HFF-Myc (cell line): Measurements from ENCODE around the gene PDE4D.

Experiments
- DNase-seq: peaks from one replicate; pipeline ENCODE4 v3.0.0-alpha.2; 2011; ENCODE audit warnings: low read depth; ENCODE audit errors: extremely low read depth
- H3K4me3 ChIP-seq: replicated peaks from 2 replicates; pipeline ENCODE4 v1.5.1; 2011; ENCODE audit warnings: low read depth, mild to moderate bottlenecking, control low read depth, low read length
- TF ChIP-seq, protein P1 (sequence below): IDR thresholded peaks from 2 replicates; pipeline ENCODE4 v1.5.1; 2012; ENCODE audit warnings: mild to moderate bottlenecking, low read depth, low read length, control low read depth; ENCODE audit errors: missing control alignments

Gene PDE4D

DNA sequence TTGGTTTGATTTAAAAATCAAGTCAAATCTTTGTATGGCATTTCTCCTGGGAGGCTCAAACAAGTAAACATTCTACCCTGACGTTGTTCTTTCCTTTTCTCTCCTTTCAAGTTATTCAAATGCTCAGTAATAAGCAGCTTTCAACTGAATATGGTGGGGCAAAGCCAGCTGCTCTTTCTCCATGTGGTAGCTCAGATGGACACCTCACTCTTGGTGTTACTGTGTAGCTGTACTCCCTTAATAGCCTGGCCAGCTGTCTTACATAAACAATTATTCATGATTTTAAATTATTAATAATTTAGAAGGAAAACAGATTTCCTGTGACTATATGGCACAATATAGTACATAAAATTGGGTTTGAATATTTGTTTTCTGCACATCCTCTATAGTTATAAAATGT lies 165.2 kb downstream of the PDE4D start:
- no peak for DNase-seq
- H3K4me3 ChIP-seq: no peak overlapping the region
- TF ChIP-seq, protein P1, sequence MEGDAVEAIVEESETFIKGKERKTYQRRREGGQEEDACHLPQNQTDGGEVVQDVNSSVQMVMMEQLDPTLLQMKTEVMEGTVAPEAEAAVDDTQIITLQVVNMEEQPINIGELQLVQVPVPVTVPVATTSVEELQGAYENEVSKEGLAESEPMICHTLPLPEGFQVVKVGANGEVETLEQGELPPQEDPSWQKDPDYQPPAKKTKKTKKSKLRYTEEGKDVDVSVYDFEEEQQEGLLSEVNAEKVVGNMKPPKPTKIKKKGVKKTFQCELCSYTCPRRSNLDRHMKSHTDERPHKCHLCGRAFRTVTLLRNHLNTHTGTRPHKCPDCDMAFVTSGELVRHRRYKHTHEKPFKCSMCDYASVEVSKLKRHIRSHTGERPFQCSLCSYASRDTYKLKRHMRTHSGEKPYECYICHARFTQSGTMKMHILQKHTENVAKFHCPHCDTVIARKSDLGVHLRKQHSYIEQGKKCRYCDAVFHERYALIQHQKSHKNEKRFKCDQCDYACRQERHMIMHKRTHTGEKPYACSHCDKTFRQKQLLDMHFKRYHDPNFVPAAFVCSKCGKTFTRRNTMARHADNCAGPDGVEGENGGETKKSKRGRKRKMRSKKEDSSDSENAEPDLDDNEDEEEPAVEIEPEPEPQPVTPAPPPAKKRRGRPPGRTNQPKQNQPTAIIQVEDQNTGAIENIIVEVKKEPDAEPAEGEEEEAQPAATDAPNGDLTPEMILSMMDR: no peak

DNA sequence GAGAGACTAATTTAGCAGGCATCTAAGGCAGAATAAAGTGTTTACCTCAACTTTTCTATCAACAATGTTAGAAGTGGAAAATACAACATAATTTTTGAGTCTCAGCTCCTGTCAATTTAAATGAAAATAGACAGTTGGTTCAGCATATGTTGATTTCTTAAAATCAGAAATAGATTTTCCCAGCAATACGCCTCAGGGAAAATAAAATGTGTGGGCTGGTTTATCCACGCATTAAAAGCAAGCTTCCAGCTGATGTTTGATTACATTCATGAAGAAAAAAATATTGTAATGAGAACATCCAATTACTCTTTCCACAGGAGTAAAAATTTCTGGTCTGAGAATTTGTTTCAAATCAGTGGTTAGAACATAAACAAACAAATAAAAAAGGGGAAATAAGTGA lies 166.3 kb downstream of the PDE4D start:
- no peak for DNase-seq
- TF ChIP-seq, protein P1: no peak
- H3K4me3 ChIP-seq: no peak overlapping the region

DNA sequence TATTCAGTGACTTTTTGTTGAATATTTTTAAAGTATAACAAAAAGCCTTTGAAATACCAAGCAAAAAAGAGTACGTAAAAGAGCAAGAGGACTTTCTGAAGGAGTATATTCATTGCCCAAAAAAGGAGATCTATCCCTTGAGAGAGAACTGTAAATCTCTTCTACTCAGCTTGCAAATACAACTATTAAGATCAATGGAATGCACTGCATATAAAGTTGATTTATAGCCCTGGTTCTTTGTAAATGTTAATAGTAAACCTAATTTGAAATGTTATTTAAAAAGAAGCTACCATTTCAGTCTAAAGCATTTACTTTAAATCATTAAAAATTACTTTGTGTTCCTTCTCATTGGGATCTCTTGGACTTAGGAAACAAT lies 168.1 kb downstream of the PDE4D start:
- H3K4me3 ChIP-seq: no peak overlapping the region
- no peak for DNase-seq
- TF ChIP-seq, protein P1: no peak

DNA sequence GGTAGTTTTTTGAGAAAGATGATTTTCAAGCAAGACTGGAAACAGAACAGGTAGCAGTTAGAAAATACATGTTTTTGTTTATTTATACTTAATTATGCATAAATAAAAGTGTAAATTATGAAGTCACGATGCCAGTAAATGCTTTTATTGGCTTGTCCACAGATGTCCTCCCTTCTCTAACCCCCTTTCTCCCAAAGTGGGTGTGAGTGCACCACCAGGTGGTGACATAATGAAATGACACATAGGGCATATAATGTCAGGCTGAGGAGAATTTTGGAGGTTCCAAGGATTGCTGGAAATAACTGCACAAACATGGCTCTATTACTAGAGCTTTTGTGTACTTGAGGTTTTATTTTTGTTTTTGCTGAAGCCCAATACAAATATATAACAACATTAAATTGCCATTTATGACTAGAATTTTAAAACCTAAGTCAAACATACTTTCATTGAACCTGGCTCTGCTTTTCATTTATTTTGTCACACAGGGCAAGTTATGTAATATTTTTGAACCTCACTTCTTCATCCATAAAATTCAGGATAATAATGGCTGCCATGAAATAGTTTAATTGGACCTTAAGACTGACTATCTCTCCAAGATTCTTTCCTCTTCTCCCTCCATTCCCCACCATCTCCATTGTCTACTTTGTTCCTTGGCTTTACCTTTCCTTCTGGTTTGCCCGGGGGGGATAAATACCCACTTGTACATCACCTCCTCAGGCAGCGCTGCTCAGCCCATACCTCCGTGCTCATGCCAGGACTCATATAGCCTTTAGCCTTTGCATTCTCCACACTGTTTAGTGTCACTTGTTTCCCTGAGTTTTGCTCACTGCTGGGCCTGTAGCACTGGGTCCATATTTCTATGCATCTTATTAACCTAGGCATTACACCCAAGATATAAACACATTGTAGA lies 168.8 kb downstream of the PDE4D start:
- no peak for DNase-seq
- TF ChIP-seq, protein P1: peak; percentile 65
- H3K4me3 ChIP-seq: no peak overlapping the region

DNA sequence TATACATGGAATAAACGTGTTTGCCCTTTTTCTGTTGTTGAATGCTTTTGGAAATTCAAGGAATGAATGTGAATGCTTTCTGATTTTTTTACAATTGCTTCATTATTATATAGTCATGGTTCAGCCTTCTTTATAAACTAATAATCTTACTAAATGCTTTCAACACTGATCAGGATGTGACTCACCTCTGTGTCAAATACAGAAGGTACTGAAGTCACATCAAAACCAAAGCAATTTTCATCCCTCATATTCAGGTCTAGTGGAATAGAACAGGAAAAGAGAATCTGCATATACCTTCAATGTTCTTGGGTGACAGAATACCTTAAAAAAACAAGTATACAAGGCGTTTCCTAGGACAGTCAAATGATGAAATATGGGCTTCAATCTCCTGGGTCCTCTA lies 170.7 kb downstream of the PDE4D start:
- no peak for DNase-seq
- TF ChIP-seq, protein P1: no peak
- H3K4me3 ChIP-seq: no peak overlapping the region

DNA sequence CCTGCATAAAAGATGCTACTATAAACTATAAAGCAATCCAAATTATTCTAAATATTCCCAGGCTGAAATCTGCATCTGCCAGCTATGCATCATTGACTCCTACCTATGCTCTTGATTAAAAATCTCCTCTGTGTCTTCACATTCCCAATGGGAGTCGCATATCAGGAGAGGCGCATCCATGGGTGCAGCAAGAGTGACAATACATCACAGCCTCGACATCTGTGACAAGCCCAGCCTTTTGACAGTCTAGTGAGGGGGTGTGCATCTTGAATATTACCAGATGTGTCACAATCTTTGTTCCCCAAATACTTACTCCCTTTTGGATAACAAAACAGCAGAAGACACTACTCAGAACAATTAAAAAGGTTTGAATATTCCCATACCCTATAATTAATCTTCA lies 171.8 kb downstream of the PDE4D start:
- H3K4me3 ChIP-seq: no peak overlapping the region
- TF ChIP-seq, protein P1: no peak
- DNase-seq: no peak
